A673 (cell line): Measurements from ENCODE around the gene RPAP3.

Experiments
- CTCF ChIP-seq: fragments of 300-800, 200-600 bp; sonication (generic); conservative IDR thresholded peaks from 2 replicates; pipeline ENCODE4 v1.5.1; 2017; ENCODE audit warnings: low read depth, mild to moderate bottlenecking, antibody characterized with exemption, low read length, moderate library complexity, mixed read lengths
- EZH2 ChIP-seq: fragments of 200-600 bp; sonication (generic); IDR thresholded peaks from 2 replicates; pipeline ENCODE4 v1.6.1; 2017; ENCODE audit warnings: borderline replicate concordance, low read depth, mild to moderate bottlenecking, mixed read lengths, antibody characterized with exemption, low read length; ENCODE audit not compliant: poor library complexity, severe bottlenecking

- TF ChIP-seq CTCF (no peak), EZH2 (no peak)
These were observed 17.3 kb upstream of the RPAP3 start for GRCh38 chr12:47722941-47723631.
